GM12873 (cell line): ENCODE measurements around the gene CDK6.

Source experiments
- TF ChIP-seq, protein P1 (sequence below): IDR thresholded peaks from 2 replicates; pipeline ENCODE4 v1.5.1; 2012; ENCODE audit warnings: low read depth, mild to moderate bottlenecking, moderate library complexity, low read length, control low read depth; ENCODE audit not compliant: insufficient read depth; ENCODE audit errors: missing control alignments

Gene CDK6

DNA sequence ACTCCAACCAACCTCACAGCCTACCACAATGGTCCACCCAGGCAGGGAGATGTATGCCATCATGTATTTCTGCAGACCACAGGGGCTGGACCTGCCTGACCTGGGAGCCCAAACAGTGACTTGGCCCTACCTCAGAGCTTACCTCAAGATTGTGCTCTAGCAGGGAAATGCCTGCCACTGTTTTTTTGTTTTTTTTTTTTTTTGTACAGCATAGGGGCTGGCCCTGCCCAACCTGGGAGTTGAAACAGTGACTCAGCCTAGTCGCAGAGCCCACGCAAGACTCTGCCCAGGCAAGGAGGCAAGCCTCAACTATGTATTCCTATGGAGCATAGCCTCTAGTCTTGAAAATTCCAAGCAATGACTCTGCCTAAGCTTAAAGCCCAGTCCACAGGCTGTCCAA lies 39.3 kb upstream of the CDK6 start:
- TF ChIP-seq, protein P1, sequence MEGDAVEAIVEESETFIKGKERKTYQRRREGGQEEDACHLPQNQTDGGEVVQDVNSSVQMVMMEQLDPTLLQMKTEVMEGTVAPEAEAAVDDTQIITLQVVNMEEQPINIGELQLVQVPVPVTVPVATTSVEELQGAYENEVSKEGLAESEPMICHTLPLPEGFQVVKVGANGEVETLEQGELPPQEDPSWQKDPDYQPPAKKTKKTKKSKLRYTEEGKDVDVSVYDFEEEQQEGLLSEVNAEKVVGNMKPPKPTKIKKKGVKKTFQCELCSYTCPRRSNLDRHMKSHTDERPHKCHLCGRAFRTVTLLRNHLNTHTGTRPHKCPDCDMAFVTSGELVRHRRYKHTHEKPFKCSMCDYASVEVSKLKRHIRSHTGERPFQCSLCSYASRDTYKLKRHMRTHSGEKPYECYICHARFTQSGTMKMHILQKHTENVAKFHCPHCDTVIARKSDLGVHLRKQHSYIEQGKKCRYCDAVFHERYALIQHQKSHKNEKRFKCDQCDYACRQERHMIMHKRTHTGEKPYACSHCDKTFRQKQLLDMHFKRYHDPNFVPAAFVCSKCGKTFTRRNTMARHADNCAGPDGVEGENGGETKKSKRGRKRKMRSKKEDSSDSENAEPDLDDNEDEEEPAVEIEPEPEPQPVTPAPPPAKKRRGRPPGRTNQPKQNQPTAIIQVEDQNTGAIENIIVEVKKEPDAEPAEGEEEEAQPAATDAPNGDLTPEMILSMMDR: no peak

DNA sequence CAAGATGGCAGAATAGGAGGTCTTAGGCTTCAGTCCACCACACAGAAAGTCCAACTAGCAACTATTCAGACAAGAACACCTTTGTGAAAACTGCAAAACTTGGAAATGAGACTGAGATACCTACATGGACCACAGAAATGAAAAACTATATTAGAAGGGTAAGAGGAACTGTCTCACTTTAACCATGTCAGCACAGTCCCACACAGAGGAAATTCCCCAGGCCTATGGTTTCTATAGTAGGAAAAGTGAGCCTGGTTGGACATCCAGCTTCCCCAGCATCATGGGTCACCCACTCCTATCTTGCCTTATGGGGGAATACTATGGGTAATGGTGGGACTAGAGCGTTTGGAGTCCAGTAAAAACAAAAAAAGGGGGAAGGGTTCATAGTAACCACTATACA lies 38.8 kb upstream of the CDK6 start:
- TF ChIP-seq, protein P1: no peak

DNA sequence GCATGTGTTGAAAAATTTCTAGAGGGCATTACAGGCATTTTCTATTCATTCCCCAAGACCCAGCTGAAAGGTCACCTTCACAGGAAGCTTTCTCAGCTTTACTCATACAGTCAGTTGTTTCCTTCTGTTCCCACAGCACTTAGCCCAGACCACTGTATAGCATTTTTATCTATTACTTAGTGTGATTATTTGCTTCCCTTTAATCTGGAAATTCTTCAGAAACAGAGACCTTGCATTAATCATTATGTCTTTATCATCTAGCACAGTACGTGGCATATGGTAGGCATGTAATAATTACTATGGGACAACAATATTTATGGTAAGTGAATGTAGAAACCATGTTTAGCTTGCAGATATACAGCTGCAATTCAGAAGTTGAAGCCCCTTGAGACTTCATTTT lies 38.2 kb upstream of the CDK6 start:
- TF ChIP-seq, protein P1: no peak

DNA sequence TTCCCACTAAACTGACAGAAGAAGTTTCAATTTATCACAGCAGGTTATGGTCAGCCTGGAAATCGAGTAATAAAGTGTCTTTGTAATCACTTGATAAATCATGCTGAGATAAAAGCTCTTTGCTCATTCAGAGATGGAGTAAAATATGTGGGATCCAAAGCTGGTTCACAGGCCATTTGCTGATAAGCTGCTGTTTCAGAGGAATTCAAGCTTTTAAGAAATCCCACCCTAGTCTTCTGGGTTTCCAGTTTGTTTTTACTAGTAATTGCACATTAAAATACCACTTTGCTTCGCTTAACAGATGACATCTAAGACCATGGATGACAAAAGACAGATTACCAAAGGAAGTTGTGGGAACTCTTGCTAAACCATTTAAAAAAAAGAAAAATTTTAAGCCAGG lies 37.4 kb upstream of the CDK6 start:
- TF ChIP-seq, protein P1: no peak

DNA sequence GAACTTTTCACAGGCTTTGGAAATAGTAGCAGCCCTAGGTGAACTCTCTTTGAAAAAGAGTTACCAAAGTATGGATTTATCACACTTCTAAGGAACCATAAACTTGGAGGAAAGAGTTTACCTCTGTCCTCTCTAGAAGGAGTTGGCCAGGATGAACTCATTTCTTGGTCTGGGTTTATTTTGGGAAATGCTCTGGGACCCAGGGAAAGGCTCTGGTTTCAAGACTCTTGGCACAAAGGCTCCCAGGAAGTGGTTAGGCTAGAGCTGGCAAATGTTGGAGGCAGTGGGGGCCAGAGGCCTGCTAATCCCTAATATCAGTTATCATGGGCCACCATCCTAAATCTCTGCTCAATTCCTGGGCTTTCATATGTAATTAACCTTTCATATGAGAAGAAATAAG lies 36.3 kb upstream of the CDK6 start:
- TF ChIP-seq, protein P1: no peak

DNA sequence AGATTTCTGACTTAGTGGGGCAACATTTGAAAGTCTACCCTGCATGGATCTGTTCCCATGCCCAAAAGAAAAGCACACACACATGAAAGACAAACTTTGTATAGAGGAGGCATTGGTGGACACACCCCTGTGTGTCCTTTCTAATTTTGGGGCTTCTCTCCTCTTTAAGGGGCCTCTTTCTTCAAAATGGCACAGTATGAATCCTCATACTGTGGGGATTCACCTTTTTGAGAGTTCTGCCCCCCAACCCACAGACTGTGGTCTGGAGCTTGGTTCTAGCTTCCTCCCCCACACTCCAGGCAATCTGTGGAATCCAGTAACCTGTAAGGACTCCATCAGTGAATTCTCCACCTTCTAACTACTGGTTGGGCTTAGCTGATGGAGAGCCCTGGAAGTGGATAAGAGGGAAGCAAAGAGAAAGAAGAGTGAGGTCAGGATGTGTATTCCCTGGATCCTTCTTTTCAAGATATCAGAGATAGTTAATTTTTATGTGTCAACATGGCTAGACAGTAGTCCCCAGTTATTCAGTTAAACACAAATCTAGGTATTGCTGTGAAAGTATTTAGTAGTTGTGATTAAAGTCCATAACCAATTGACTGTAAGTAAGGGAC lies 32.4 kb upstream of the CDK6 start:
- TF ChIP-seq, protein P1: no peak

DNA sequence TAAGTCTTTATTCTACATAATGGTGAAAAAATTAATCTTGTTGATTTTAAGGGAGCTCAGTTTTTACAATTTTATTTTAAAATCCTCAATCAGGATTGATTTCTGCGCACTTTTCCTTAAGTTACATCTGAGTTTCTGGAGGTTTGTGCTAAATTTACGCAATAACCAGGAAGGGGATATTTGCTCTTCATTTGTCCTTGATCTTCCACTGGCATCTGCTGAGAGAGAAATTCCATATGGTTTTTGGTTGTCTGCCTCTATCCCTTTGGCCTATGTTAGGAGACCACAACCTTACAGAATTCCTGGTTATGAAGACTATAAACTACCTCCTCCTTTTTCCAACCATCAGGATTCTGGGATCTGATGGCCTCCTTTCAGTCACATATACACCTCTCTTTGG lies 20.1 kb upstream of the CDK6 start:
- TF ChIP-seq, protein P1: no peak
